DND-41 (cell line): Measurements from ENCODE around the gene RPS6KA6.

Experiments
- EZH2 ChIP-seq: IDR thresholded peaks from 3 replicates; pipeline ENCODE4 v1.6.1; 2012; ENCODE audit warnings: borderline replicate concordance, low read depth, mild to moderate bottlenecking, moderate library complexity, low read length, inconsistent platforms; ENCODE audit not compliant: severe bottlenecking
- TF ChIP-seq, protein P1 (sequence below): IDR thresholded peaks from 2 replicates; pipeline ENCODE4 v1.5.1; 2012; ENCODE audit warnings: borderline replicate concordance, low read length, moderate library complexity, mild to moderate bottlenecking; ENCODE audit not compliant: poor library complexity, severe bottlenecking; ENCODE audit errors: extremely low read depth

DNA sequence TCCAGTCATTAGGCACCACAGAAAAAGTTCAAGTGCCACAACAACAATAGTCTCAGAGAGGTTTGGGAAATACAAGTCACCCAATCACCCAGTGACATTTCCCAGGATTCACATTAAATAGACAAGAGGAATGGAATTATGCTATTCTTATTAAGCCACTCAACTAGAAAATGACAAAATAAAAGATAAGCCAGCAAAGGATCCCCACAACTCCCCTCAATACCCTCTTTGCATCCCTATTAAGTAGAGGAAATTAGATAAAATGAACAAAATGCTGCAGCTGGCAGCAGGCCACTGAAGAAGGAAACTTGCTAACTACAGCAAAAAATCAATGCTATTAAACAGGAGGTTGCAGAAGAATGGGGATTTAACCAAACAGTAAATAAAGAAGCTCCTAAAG is 35.3 kb upstream of the RPS6KA6 start:
- TF ChIP-seq, protein P1, sequence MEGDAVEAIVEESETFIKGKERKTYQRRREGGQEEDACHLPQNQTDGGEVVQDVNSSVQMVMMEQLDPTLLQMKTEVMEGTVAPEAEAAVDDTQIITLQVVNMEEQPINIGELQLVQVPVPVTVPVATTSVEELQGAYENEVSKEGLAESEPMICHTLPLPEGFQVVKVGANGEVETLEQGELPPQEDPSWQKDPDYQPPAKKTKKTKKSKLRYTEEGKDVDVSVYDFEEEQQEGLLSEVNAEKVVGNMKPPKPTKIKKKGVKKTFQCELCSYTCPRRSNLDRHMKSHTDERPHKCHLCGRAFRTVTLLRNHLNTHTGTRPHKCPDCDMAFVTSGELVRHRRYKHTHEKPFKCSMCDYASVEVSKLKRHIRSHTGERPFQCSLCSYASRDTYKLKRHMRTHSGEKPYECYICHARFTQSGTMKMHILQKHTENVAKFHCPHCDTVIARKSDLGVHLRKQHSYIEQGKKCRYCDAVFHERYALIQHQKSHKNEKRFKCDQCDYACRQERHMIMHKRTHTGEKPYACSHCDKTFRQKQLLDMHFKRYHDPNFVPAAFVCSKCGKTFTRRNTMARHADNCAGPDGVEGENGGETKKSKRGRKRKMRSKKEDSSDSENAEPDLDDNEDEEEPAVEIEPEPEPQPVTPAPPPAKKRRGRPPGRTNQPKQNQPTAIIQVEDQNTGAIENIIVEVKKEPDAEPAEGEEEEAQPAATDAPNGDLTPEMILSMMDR = no peak
- TF ChIP-seq EZH2 = no peak
